Stimulated activated CD8-positive, alpha-beta memory T cell treated with anti-CD3 and anti-CD28 coated beads, Interleukin-12 subunit alpha, Interleukin-12 subunit beta, amount 100 ng/mL, for 24 hours (primary cell): ENCODE results near the gene SPATA22.
"Not testable (repeated sequence)": the region's sequence is repeated elsewhere in the genome, so short reads cannot be mapped to it uniquely, and the experiment has no call there.

Experiments used
- DNase-seq: peaks from one replicate; pipeline ENCODE4 v3.0.0-alpha.2; 2020; ENCODE audit errors: extremely low read depth

Gene SPATA22

DNA sequence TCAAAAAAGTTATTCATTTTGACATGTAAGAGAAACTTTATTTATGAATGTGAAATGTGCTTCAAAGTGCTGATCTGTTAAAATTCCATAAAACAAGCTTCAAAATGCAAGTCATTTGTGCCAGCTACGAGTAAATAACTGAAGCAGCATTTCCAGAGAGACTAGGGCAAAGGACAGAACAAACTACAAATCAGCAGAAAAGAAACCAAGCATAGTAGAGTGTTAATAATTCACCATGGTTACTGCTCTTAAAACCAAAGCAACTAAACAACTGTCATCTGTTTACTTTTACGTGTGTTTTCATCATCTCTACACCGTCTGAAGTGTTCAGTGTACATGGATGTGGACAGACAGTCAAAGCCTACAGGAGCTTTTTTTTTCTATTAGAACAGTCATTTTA, 2.6 kb upstream of the SPATA22 start:
- no peak for DNase-seq

DNA sequence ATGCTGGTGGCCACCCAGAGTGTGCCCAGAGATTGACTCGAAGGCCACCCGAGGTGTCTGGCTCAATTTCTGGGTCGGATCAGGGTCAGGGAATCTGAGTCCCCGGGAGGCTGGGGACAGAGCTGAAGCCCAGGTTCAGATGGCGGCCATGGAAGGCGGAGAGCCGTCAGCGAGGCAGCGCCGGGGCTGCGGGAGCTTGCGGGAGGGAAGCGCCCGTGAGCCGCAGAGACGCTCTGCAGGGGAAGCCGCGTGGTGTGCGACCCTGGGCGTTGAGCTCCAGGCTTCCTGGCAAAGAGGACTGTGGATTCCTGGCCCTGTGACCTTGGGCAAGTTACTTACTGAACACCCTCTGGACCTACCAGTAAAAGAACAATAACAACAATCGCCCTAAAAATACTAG, 518 bp upstream of the SPATA22 start:
- no peak for DNase-seq

DNA sequence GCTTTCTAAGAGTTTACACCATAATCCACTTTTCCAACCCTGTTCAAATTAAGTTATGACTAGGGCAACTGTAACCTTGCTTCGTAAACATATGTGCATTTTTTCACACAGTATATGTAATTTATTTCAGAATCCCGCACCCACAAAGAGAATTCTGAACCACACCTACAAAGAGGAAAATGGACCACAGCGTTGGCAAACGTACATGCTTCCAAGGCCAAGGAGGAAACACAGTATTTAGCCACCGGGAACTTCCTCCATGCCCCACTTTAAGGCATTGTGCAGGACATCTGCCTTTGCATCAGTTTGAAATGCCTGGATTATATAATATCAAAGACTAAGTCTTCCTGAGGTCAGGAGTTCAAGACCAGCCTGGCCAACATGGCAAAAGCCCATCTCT, 2.1 kb downstream of the SPATA22 start:
- DNase-seq = no peak

GRCh38 chr17:3466355-3466754, 5.3 kb downstream of the SPATA22 start:
- DNase-seq = not testable (repeated sequence)

DNA sequence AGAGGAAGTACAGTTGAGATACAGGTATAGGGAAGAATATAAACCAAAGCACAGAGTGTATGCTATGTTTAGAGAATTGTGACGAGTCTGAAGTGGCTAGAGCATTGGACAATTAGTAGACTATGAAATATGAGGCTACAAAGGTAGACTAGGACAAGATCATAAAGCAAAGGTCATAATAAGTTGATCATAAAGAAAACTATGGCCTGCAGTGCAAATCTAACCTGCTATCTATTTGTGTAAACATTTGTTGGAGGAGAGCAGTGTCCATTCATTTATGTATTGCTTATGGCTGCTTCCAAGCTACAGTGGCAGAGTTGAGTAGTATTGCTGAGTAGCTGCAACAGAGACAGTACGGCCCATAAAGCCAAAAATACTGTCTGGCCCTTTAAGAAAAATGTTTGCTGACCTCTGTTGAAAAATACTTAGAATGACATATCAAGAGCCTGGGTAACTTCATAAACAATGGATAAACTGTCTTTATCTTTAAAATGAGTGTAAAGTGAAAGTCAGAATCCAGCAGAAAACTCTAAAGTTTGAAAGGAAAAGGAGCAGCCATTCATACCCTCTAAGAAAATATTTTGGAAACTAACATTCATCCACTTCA, 23.5 kb downstream of the SPATA22 start:
- DNase-seq = no peak

- no peak for DNase-seq
Measured at GRCh38 chr17:3447625-3448024, 24.0 kb downstream of the SPATA22 start.

GRCh38 chr17:3440451-3440850, 31.2 kb downstream of the SPATA22 start:
- DNase-seq = no peak

GRCh38 chr17:3438368-3438767, 33.3 kb downstream of the SPATA22 start:
- DNase-seq = no peak

DNA sequence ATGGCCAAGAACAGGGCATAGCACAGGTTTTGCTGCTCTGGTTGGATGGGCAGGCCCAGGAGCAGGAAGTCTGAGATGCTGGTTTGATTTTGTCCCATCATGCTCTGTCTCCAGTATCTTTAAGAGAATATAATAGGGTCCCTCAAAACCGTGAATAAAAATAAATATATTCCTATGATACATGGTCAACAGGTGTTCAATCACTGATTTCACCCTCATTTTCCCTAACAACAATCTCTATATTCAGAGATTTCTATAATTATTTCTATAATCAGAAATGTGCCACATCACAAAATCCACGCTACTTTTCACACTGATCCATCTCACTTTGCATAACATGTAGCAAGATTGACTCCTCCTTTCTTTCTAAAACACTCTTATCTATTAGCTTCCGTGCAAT, 37.9 kb downstream of the SPATA22 start, which contains the start of gene OR1E2:
Gene OR1E2, minus strand, starts transcription at position 101 of the 400 bp plus-strand sequence. Its CDS starts 0 bp downstream, at position 101.
- no peak for DNase-seq

DNA sequence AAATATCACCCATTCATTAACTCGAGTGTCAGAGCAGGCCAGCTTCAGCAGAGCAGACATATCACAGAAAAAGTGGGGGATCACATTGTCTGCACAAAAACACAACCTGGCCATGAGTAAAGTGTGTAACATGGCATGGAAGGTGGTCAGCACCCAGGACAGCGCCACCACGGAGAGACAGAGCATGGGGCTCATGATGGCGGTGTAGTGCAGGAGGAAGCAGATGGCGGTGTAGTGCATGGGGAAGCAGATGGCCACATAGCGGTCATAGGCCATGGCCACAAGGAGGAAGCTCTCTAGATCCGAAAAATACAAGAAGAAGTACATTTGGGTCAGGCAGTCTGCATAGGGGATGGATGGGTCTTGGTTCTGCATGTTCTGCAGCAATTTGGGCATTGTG, 38.4 kb downstream of the SPATA22 start:
- not testable (repeated sequence) for DNase-seq

GRCh38 chr17:3418222-3418621, 53.4 kb downstream of the SPATA22 start:
- DNase-seq = no peak

DNA sequence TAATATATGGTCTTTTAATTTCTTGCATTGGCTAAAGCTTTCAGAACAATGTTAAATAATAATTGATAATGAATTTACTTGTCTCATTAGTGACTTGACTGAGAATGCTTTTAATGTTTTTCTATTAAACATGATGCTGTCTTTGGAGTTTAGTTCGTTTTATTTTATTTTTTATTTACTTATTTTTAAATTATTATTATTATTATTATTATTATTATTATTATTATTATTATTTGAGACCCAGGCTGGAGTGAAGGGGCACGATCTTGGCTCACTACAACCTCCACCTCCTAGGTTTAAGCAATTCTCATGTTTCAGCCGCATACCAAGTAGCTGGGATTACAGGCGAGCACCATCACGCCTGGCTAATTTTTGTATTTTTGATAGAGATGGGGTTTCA, 56.0 kb downstream of the SPATA22 start:
- no peak for DNase-seq

DNA sequence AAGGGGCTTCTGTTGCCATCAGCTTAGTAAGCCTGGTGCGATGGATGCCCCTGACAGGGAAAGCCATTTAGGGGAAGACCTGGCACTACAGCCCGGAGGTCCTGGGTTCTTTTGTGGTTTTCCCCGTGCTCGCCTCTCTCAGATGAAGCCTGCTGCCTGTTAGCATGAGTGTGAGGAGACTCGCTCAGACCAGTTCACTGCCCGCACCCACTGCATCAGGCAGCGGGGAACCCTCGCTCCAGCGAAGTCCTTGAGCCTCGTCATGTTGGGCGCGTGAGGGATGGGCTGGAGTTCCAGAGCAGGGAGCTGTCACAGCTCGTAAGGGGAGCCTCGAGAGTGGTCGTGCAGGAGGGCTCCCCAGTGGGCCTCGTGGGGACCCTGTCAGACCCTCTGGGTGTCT, 59.4 kb downstream of the SPATA22 start:
- not testable (repeated sequence) for DNase-seq

- no peak for DNase-seq
Measured at GRCh38 chr17:3411070-3411469, 60.5 kb downstream of the SPATA22 start, which contains the start of gene OR3A3. OR3A3 (plus strand) TSS chr17:3411370.

- DNase-seq = not testable (repeated sequence)
Measured at GRCh38 chr17:3403856-3404255, 67.8 kb downstream of the SPATA22 start.

DNA sequence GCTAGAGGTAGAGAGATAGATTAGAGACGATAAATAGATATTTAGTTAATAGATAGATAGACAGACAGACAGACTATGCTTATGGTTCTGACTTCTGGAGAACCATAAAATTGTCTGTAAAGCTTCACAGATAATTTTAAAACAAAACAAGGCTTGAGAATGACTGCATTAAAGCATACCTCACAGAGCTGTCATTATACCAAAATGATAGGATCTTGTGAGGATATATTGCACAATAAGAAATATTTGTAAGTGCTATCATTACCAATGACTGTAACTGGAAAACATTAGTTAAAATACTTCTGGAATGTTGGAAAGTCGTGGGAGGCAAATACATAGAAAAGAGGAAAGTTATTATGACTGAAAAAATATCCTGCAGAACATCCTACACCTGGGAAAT, 69.8 kb downstream of the SPATA22 start:
- DNase-seq = no peak

GRCh38 chr17:3400055-3400454, 71.6 kb downstream of the SPATA22 start:
- no peak for DNase-seq

GRCh38 chr17:3398310-3398709, 73.3 kb downstream of the SPATA22 start, which contains the start of gene OR1E1:
OR1E1 (minus strand) TSS chr17:3398410; CDS start chr17:3398410, 0 bp downstream.
- DNase-seq = no peak

- DNase-seq = not testable (repeated sequence)
Measured at GRCh38 chr17:3397801-3398200, 73.8 kb downstream of the SPATA22 start.
